ENCODE results near the gene SLC6A9.

SLC6A9 gene

GRCh38 chr1:43969746-43970466 lies 61.4 kb downstream of the SLC6A9 start, which contains the start of gene DPH2:
Gene DPH2, plus strand, starts transcription at chr1:43970010. Its CDS starts 166 bp downstream, at chr1:43970176.
- DNase-seq (ENCODE audit: low read depth, low spot score), result peak; percentile 92

- DNase-seq (ENCODE audit: low read depth, low spot score), result no peak
Observed at GRCh38 chr1:43969416-43969745, 61.9 kb downstream of the SLC6A9 start.

GRCh38 chr1:43968348-43968948 lies 62.8 kb downstream of the SLC6A9 start:
- no peak for DNase-seq (ENCODE audit: low read depth, low spot score)

- DNase-seq (ENCODE audit: low read depth, low spot score), result no peak
Observed at GRCh38 chr1:43965316-43965715, 65.9 kb downstream of the SLC6A9 start.

GRCh38 chr1:43963890-43964289 lies 67.4 kb downstream of the SLC6A9 start:
- DNase-seq (ENCODE audit: low read depth, low spot score), result no peak

GRCh38 chr1:43963006-43963405 lies 68.3 kb downstream of the SLC6A9 start:
- no peak for DNase-seq (ENCODE audit: low read depth, low spot score)

GRCh38 chr1:43962324-43962723 lies 68.9 kb downstream of the SLC6A9 start:
- no peak for DNase-seq (ENCODE audit: low read depth, low spot score)

GRCh38 chr1:43961692-43962091 lies 69.6 kb downstream of the SLC6A9 start:
- DNase-seq (ENCODE audit: low read depth, low spot score), result no peak

GRCh38 chr1:43960798-43961197 lies 70.5 kb downstream of the SLC6A9 start:
- DNase-seq (ENCODE audit: low read depth, low spot score), result no peak

DNA sequence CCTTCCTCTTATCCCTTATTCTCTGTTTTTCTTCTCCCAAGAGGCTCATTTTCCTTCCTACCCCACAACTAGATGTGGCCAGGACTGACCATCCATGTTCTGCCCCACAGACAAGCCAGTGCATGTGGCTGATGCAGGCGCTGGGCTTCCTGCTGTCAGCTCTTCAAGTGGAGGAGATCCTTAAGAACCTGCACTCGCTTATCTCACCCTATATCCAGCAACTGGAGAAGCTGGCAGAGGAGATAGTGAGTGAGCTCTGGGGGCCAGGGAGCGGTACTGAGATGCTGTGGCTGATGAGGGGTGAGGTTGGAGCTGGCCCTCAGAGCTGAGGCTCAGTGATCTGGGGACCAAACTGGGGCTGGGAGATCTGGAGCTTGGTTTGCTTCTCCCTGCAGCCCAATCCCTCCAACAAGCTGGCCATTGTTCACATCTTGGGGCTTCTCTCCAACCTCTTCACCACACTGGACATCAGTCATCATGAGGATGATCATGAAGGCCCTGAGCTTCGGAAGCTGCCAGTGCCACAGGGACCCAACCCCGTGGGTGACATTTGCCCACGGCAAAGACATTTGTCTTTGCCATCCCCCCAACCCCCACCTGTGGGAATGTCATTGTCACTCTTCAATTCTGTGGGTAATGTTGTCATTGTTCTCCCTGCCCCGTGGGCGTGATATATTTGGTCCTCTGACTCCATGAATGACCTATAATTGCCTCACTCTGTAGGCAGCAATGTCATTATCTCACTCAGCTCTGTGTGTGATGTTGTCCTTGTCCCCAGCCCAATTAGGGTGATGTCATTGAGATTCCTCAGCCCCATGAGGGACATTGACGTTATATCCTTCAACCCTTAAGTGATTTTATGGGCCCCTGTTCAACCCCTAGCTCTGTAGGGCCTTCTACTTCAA lies 72.7 kb downstream of the SLC6A9 start:
- no peak for DNase-seq (ENCODE audit: low read depth, low spot score)

DNA sequence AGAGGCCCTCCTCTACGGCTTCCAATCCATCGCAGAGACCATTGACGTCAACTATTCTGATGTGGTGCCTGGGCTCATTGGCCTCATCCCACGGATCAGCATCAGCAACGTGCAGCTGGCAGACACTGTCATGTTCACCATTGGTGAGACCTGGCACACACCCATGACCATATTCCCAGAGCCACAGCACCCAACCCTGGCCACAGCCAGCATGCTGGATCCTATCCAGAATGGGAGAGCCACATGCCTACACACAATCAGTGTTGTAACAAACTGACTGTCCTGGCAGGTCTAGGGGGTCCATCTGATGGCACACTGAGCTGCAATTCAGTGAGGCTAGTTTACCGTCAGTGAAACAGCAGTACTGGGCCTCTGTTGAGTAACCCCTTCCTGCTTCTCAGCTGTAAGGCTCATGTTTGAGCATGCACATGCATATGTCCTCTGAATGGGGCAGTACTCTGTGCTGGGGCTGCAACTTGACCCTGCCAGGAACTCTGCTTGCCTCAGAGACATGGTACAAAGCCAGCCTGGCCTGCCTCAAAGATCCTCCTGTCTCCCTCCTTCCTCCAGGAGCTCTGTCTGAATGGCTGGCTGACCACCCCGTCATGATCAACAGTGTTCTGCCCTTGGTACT lies 73.7 kb downstream of the SLC6A9 start:
- no peak for DNase-seq (ENCODE audit: low read depth, low spot score)

GRCh38 chr1:43956234-43956633 lies 75.0 kb downstream of the SLC6A9 start:
- no peak for DNase-seq (ENCODE audit: low read depth, low spot score)

- no peak for DNase-seq (ENCODE audit: low read depth, low spot score)
Observed at GRCh38 chr1:43954036-43954435, 77.2 kb downstream of the SLC6A9 start.

GRCh38 chr1:43953361-43953760 lies 77.9 kb downstream of the SLC6A9 start:
- DNase-seq (ENCODE audit: low read depth, low spot score), result no peak

- DNase-seq (ENCODE audit: low read depth, low spot score), result no peak
Observed at GRCh38 chr1:43952731-43953346, 78.4 kb downstream of the SLC6A9 start.

DNA sequence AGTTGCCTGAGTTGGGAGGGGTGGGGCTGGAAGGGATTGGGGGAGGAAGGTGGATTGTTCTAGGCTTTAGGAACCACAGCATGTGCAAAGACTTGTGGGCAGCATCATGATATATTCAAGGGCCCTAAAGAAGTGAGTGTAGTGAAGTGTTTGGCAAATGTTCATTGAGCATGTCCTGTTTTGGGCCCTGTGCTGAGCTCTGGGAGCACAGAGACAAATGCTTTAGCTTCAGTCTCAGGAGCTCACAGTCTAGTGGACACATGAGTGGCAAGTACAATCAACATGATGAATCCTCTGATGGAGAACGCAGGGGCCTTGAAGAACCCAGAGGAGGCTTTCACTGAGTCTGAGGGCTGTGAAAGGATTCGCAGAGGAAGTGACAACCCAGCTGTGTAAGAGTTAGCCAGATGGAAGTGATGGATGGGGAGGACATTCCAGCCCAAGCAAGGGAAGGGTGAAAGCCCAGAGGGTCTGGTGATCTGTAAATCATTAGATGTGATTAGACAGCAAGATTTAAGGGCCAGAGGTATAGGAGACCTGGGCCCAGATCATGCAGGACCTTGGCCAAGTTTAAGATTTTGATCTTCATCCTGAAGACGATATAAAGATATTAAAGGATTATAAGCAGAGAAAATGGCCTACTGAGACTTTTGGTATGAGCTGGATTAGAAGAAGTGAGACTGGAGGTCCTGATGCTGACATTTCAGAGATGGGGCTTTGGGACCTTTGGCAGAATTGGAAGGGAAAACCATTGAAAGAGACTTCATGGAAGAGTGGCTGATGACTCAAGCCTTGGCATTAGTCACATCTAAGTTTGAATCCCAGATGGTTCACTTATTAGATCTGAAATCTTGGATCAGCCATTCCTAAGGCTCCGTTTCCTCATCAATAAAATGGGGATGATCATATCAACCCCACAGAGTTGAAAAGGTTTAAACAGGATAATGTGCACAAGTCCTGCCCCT lies 80.0 kb downstream of the SLC6A9 start:
- DNase-seq (ENCODE audit: low read depth, low spot score), result no peak

DNA sequence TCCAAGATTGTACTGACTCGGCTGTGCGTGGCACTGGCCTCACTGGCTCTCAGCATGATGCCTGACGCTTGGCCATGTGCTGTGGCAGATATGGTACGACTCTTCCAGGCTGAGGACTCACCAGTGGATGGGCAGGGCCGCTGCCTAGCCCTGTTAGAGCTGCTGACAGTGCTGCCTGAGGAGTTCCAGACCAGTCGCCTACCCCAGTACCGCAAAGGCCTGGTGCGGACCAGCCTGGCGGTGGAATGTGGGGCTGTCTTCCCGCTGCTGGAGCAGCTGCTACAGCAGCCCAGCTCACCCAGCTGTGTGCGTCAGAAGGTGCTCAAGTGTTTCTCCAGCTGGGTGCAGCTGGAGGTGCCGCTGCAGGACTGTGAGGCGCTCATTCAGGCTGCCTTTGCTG lies 81.6 kb downstream of the SLC6A9 start:
- DNase-seq (ENCODE audit: low read depth, low spot score), result no peak

DNA sequence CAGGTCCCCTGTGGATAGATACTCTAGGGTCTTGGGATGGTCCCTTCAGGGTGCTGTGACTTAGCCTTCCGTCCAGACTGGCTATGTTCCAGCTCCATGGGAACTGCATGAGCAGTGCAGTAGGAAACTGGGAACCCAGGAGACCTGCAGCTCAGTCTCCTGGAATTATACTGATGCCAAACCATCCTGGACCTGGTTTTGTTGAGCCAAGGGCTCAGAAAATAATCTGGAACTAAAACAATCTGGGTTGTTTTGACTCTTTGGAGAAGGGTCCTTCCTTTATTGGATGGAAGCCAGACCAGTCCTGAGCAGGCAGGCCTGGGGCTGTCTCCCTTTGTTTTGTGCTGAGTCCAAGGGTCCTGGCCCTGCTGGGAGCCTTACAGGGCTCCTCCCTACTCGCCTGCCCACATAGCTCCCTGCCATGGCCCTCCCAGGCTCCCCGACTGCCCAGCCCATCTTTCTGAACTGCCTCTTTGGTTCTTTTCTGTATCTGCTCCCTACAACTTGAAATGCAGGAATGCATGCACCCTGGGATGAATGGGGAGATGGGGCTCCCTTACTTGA lies 83.3 kb downstream of the SLC6A9 start:
- no peak for DNase-seq (ENCODE audit: low read depth, low spot score)

GRCh38 chr1:43947061-43947873 lies 84.0 kb downstream of the SLC6A9 start:
- DNase-seq (ENCODE audit: low read depth, low spot score), result no peak

Data from activated naive CD8-positive, alpha-beta T cell treated with anti-CD3 and anti-CD28 coated beads, Interleukin-2, amount 50 U/mL, for 16 hours (primary cell).